Measurements from ENCODE around the gene CDX2. TPM values are rescaled to one million over a fixed set of nuclear protein-coding genes. Genes with fewer than 3 reads are reported as not detected.
A peak's percentile ranks its signal among the peaks of the same experiment; 100 is the strongest.

Gene CDX2
- total RNA-seq, 1 experiment from 2014 or later = not detected

- intact Hi-C loops (cut with micrococcal nuclease; ENCODE audit: unreplicated experiment) = loop anchor here (10.0 kb wide), 1 partner anchor 992 kb away; no protein-coding TSS in a partner anchor
- DNase-seq (ENCODE audit: low spot score) = no peak
- Histone ChIP-seq H3K9me3 (ENCODE audit: low read depth, low read length, poor library complexity, severe bottlenecking) (no peaks in the 10 kb centered on the region), H3K4me1 (ENCODE audit: insufficient read depth, low read length, poor library complexity, severe bottlenecking) (no peaks in the 10 kb centered on the region), H3K27me3 (replicated peaks; ENCODE audit: insufficient read depth, low read depth, low read length, poor library complexity) (peaks cover 100% of the 10 kb centered on the region), H3K27ac (ENCODE audit: low read depth, low read length, poor library complexity, severe bottlenecking) (no peak overlapping the region), H3K36me3 (ENCODE audit: insufficient read depth, low read length, poor library complexity, severe bottlenecking) (no peaks in the 10 kb centered on the region), H3K4me3 (ENCODE audit: low read depth, low read length, poor library complexity, severe bottlenecking) (no peak overlapping the region)
- CTCF ChIA-PET = interaction anchor here (0.6 kb wide), 1 partner anchor 8 kb away, joined by 3 read pairs; no protein-coding TSS in a partner anchor
- no TSS peak for BruUV-seq (replicated peaks)
- TF ChIP-seq CTCF (conservative IDR thresholded peaks at IDR 0.05; ENCODE audit: low read depth, low read length) = no peak
- TF ChIP-seq EZH2 (IDR thresholded peaks at IDR 0.05; ENCODE audit: borderline replicate concordance, low read depth, low read length, poor library complexity, severe bottlenecking) = no peak
- POLR2A ChIA-PET (ENCODE audit: low non-redundant PET) = no interaction called here
Measured at GRCh38 chr13:27976362-27977091, 7.4 kb upstream of the CDX2 start.

- POLR2A ChIA-PET (ENCODE audit: low non-redundant PET) = no interaction called here
- Histone ChIP-seq H3K4me3 (ENCODE audit: low read depth, low read length, poor library complexity, severe bottlenecking) (no peak overlapping the region), H3K27ac (ENCODE audit: low read depth, low read length, poor library complexity, severe bottlenecking) (no peak overlapping the region), H3K27me3 (replicated peaks; ENCODE audit: insufficient read depth, low read depth, low read length, poor library complexity) (peaks cover 100% of the 10 kb centered on the region), H3K36me3 (ENCODE audit: insufficient read depth, low read length, poor library complexity, severe bottlenecking) (no peaks in the 10 kb centered on the region), H3K9me3 (ENCODE audit: low read depth, low read length, poor library complexity, severe bottlenecking) (no peaks in the 10 kb centered on the region), H3K4me1 (ENCODE audit: insufficient read depth, low read length, poor library complexity, severe bottlenecking) (no peaks in the 10 kb centered on the region)
- CTCF ChIA-PET = no interaction called here
- TF ChIP-seq CTCF (conservative IDR thresholded peaks at IDR 0.05; ENCODE audit: low read depth, low read length) (no peak), EZH2 (IDR thresholded peaks at IDR 0.05; ENCODE audit: borderline replicate concordance, low read depth, low read length, poor library complexity, severe bottlenecking) (peak; percentile 74)
- no peak for DNase-seq (ENCODE audit: low spot score)
- intact Hi-C loops (cut with micrococcal nuclease; ENCODE audit: unreplicated experiment) = loop anchor here (10.0 kb wide), 1 partner anchor 991 kb away; no protein-coding TSS in a partner anchor
- no TSS peak for BruUV-seq (replicated peaks)
Measured at GRCh38 chr13:27975564-27976361, 6.6 kb upstream of the CDX2 start.

- TF ChIP-seq EZH2 (IDR thresholded peaks at IDR 0.05; ENCODE audit: borderline replicate concordance, low read depth, low read length, poor library complexity, severe bottlenecking) = no peak
- no peak for TF ChIP-seq CTCF (conservative IDR thresholded peaks at IDR 0.05; ENCODE audit: low read depth, low read length)
- POLR2A ChIA-PET (ENCODE audit: low non-redundant PET) = no interaction called here
- intact Hi-C loops (cut with micrococcal nuclease; ENCODE audit: unreplicated experiment) = loop anchor here (10.0 kb wide), 1 partner anchor 989 kb away; no protein-coding TSS in a partner anchor
- CTCF ChIA-PET = no interaction called here
- no peak for DNase-seq (ENCODE audit: low spot score)
- no peak overlapping the region for H3K27ac ChIP-seq (ENCODE audit: low read depth, low read length, poor library complexity, severe bottlenecking)
- no peaks in the 10 kb centered on the region for H3K36me3 ChIP-seq (ENCODE audit: insufficient read depth, low read length, poor library complexity, severe bottlenecking)
- no peaks in the 10 kb centered on the region for H3K4me1 ChIP-seq (ENCODE audit: insufficient read depth, low read length, poor library complexity, severe bottlenecking)
- no peak overlapping the region for H3K4me3 ChIP-seq (ENCODE audit: low read depth, low read length, poor library complexity, severe bottlenecking)
- H3K27me3 ChIP-seq (replicated peaks; ENCODE audit: insufficient read depth, low read depth, low read length, poor library complexity) = peaks cover 100% of the 10 kb centered on the region
- BruUV-seq (replicated peaks) = no TSS peak
- no peaks in the 10 kb centered on the region for H3K9me3 ChIP-seq (ENCODE audit: low read depth, low read length, poor library complexity, severe bottlenecking)
Measured at GRCh38 chr13:27973961-27974662, 5.0 kb upstream of the CDX2 start.

All from A673 (cell line).